HG03520 (cell line): Measurements from ENCODE around the gene CCDC117.
A peak's percentile ranks its signal among the peaks of the same experiment; 100 is the strongest.
"Not testable (repeated sequence)": the region's sequence is repeated elsewhere in the genome, so short reads cannot be mapped to it uniquely, and the experiment has no call there.

Source experiments
- ATAC-seq: cut with Tn5 transposase; IDR thresholded peaks from one replicate; pipeline ENCODE4 v1.9.1; 2021; ENCODE audit warnings: mild to moderate bottlenecking, moderate library complexity; ENCODE audit not compliant: unreplicated experiment

CCDC117 gene

DNA sequence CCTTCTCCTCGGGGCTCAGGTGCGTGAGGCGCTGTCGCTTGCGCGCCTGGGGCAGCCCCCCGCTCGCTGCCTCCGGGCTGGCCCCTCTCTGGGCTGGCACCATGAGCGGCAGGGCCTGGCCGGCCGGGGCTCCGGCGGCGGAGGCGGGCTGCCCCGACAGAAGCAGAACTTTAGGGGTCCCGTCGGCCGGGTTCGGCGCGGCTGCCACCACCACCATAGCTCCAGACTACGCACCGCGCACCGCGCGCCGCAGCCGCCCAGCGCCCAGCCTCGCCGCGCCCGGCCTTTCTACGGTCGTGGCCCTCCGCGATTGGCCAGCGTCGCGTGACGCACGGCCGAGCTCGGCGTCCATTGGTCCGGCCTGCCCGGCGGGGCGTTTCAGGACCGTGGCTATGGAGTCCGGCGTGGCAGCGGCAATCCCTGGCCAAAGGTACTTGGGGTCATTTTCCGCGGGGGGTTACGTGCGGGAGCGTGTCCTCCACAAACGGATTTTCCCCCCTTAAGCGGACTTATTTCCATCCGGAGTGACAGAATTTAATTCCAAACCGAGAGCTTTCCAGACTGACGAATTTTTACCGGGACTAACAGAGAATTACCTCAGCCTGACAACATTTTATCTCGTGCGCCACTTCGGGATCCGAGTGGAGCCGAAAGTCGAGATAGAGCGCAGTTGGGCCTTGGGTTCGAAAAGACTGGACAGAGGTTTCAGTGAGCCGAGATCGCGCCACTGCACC lies 28.0 kb downstream of the CCDC117 start, which contains the start of gene XBP1:
XBP1 (minus strand) TSS at position 262 of the 734 bp plus-strand sequence.
- ATAC-seq = peak; percentile 81

DNA sequence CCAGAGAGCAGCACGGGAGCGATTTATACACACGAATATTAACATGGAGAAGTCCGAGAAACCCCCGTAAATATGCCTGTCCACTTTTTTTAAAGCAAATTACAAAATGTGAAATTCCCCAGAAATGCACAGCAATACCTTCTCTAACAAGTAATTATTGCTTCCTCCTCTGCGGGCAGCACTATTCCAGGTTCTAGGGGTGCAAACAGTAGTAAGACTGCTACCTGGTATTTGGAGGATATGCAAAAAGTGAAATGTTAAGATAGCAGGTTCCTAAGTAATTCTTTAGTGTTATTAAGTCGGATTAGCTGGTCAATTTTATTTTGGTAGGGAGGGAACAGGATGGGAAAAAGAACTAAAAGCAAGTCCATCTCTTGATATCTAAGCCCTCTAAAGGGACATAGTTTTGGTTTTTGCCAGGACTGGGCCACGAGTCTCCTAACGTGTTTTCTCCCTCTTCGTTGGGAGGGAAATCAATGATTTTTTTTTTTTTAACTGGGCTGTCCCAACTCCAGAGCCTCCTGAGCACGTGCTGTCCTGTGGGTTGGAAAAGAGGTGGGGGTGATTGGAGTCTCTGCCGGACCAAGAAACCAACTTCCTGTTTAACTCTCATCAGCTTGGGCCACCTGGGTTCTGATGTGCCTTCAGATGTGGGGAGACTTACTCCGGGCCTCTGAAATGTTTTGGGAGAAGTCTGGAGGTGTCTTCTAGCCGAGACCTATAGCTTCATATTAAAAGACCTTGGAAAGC lies 29.5 kb downstream of the CCDC117 start:
- ATAC-seq = no peak

DNA sequence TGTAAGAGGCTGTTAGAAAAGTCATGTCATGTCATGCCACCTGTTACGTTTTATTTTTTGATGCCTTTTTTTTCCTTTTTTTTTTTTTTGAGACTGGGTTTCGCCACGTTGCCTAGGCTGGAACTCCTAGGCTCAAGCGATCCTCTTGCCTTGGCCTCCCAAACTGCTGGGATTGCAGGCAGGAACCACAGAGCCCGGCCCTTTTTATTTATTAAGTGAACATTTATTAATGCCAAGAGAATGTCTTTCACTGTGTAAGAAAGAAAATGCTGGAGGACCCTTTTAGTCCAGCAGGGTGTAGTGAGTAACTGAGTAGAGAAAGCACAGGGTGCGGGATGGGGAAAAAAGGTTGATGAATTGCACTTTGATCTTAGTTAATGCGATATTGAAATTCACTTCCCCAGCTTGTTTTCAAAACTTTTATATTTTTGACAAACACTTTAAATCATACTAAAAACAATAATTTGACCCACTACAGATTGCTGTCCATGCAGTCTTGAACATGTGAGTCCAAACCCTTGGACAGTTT lies 30.2 kb downstream of the CCDC117 start:
- no peak for ATAC-seq

DNA sequence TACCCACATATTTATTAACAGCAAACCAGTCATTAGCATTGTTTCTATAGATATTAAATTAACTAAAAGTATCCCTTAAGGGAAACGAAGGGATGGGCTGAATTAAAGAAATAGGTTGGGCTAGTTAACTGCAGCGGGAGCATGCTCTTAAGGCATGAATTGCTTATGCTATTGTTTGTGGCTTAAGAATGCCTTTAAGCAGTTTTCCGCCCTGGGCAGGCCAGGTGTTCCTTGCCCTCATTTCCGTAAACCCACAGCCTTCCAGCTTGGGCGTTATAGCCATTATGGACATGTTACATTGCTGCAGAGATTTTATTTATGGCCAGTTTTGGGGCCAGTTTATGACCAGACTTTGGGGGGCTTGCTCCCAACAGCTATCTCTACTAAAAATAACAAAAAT lies 32.9 kb downstream of the CCDC117 start:
- not testable (repeated sequence) for ATAC-seq

DNA sequence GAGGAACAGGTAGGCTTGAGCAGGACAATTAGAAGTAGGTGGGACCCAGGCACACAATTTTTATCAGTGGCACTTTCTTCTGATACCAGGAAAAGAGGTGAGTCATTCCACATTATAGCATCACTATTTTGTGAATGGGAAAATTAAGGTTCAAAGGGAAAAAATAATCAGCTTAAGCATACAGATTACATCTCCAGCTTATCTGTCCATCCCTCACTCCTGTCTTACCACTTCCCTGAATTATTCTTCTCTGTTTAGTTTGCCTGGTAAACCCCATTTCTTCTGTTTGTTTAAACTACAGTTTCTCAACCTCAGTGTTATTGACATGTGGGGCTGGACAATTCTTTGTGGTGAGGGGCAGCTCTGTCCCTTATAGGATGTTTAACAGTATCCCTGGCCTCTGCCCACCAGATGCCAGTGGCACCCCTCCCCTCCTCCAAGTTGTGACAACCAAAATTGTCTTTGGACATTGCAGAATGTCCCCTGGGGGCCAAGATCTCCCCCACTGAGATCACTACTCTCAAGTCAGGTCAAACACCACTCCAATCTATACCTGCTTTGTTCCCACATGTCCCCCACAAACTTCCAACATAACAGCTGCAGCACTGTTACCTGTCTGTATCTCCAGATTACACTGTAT lies 36.3 kb downstream of the CCDC117 start:
- no peak for ATAC-seq

DNA sequence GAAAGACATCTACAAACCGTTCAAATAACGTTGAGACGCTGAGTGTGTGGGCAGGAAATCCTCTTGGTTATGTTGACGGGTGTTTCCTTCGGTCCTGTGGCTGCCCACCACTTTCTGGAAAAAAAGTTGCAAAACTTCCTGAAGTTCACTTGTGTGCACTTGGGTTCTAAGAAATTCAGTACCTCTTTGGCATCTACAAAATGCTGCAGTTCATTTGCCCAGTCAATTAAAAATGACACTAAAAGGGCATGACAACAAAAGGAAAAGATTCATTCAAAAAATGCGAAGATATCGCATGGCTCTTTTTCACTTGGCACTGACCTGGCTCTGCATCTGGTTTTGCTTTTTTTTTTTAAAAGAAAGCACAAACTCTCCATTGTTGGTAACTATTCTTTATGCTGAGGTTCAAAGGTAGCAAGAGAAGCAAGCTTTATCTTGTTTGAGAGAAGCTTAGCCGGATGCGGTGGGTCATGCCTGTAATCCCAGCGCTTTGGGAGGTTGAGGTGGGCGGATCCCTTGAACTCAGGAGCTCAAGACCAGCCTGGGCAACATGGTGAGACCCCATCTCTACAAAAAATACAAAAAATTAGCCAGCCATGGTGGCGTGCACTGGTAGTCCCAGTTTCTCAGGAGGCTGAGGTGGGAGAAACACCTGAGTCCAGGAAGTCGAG lies 38.5 kb downstream of the CCDC117 start:
- no peak for ATAC-seq

DNA sequence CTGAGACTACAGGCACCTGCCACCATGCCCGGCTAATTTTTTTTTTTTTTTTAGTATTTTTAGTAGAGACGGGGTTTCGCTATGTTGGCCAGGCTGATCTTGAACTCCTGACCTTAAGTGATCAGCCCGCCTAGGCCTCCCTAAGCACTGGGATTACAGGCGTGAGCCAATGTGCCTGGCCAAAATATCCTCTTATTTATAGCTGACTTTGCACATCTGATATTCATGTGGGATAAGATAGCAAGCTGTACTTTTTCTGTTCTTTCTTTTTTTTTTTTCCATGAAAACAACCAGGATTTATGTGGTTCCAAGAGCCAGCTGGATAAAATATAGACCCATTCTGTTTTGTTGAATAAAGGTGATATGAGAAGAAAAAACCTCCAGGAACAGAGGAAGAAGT lies 40.0 kb downstream of the CCDC117 start:
- ATAC-seq = no peak

DNA sequence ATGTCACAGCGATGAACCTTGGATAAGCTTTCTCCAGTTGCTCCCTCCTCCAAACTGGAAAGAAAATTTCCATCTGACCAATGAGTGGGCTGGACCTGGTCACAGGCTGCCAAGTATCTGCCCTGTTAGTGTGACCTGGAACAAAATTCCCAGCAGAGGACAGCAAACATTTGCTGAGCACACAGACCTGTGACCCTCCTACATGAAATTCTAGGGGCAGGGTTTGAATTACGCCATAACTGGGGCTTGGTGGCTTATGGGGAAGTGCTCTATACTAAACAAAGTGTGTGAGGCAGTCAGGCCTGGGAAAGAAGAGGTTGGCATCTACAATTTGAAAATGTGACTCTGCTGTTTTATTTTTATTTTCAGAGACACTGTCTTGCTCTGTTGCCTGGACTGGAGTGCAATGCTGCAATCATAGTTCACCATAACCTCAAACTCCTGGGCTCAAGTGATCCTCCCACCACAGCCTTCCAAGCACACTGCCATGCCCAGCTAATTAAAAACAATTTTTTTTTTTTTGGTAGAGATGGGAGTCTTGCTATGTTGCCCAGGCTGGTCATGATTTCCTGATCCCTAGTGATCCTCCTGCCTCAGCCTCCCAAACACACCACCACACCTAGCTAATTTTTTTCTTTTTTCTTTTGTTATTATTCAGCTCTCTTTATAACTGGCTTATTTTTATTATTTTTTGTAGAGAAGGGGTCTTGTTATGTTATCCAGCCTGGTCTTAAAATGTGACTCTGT lies 41.5 kb downstream of the CCDC117 start:
- ATAC-seq = no peak

DNA sequence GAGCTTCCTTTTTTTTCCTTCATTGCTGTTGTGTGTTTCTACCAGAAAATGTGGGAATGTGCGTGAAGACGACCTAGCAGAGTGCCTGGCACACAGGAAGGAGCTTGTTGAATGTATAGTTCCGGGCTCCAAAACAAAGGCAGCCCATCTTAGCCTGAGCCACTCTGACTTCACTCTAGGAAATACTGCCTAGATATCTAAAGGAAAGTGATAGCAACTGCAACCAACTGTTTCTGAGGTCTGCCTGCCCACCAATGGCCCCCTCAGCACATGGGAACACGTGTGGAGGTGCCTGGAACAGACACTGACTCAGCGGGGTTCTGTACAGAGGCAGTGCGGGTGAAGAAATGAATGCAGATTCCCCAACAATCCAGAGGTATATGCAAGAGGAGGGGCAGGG lies 42.6 kb downstream of the CCDC117 start:
- no peak for ATAC-seq

DNA sequence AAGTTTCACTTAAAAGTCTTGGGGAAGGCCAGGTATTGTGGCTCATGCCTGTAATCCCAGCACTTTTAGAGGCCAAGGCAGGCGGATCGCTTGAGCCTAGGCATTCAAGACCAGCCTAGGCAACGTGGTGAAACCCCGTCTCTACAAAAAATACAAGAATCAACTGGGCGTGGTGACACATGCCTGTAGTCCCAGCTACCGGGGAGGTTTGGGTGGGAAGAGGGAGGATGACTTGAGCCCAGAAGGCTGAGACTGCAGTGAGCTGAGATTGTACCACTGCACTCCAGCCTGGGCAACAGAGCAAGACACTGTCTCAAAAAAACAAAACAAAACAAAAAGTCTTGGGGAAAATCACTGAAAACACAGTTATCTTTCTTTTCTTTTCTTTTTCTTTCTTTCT lies 43.2 kb downstream of the CCDC117 start:
- ATAC-seq = no peak

DNA sequence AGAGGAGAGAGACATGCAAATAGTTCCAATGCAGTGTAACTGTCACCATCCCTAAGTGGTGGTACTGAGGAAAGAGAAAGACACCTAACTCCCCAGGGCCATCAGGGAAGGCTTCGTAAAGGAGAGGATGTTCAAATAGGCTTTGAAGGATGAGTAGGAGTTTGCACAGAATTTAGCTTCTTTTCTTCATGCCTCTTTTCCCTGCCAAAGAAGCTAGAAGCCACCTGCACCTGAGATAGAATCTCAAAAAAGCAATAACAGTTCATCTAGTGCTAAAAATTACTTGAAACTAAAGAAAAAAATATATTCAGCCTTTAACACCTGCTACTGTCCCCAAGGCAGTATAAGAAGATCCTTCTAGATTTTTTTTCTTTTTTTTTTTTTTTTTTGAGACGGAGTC lies 44.6 kb downstream of the CCDC117 start:
- no peak for ATAC-seq

DNA sequence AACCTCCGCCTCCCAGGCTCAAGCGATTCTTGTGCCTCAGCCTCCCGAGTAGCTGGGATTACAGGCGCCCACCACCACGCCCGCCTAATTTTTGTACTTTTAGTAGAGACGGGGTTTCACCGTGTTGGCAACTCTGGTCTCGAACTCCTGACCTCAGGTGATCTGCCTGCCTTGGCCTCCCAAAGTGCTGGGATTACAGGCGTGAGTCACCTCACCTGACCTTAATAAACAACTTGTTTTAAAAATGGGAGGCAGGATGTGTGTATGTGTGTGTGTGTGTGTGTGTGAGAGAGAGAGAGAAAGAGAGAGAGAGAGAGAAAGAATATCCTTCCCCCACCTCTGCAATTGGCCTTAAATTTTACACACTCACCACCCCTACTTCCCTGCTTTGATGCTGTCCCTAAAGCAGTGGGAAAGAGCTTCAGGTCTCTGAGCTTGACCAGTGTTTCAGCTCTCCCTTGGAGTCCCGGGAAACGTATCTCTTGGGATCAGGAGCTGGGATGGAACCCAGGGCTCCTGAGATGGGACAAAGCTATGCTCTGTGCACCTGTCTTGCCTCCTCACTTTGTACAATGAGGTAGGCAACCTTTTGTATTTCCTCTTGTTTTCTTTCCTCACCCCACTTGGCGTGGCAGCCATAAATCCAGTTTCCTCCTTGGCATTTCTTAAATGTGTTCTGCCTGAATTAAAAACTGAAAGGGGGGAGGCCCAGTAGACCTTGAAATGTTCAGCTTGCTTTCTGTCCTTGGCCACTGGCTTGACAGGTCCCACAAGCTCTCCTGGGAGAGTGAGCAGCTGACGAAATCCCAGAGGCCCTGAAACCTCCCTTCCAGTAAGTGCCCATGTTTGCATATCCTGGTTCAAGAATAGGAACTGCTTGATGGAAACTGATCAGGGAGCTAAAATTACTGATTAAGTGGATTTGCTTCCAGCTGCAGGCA lies 45.7 kb downstream of the CCDC117 start:
- no peak for ATAC-seq

DNA sequence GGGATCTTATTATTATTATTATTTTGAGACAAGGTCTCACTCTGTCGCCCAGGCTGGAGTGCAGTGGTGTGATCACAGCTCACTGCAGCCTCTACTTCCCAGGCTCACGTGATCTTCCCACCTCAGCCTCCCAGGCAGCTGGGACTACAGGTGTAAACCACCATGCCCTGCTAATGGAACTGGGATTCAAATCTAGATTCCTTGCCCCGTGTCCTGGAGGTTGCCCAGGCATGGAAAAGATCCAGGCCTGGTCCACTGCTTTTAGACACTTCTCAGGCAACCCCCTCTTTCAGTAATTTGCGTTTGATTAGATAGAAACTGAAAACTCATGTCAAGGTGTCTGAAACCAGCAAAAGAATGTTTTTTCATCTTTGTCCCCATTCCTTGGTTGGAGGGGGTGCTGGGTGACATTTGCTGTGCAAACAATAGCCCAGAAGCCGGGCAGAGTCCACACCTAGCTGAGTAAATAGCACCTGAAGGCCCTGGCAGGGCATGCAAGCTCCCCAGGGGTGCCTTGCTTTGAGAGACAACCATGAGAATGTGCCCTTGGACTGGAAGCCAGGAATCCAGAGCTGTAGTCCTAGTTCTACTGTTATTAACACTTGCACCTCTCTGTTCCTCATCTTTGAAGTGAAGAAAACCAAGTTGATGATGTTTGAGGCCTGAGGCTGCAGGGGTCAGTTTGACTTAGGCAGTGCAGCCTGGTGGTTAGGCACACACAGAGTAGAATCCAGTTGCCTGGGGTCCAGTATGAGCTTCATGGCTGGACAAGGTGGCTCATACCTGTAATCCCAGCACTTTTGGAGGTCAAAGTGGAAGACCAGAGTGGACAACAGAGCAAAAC lies 47.0 kb downstream of the CCDC117 start:
- ATAC-seq = no peak

DNA sequence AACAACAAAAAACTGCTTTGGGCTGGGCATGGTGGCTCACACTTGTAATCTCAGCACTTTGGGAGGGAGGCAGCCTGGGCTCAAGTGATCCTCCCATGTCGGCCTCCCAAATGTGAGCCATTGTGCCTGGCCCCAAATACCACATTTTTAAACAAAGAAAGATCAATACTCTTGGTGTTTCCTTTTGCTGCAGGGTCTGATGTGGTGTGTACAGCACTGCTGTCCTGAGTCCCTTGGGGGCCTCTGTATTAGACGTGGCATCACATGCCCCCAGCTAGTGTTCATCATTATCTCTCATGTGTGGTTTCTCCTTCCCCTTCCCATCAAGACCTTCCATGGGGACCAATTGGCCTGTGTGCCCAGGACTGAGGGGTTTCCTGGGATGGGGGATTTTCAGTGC lies 48.4 kb downstream of the CCDC117 start:
- no peak for ATAC-seq

DNA sequence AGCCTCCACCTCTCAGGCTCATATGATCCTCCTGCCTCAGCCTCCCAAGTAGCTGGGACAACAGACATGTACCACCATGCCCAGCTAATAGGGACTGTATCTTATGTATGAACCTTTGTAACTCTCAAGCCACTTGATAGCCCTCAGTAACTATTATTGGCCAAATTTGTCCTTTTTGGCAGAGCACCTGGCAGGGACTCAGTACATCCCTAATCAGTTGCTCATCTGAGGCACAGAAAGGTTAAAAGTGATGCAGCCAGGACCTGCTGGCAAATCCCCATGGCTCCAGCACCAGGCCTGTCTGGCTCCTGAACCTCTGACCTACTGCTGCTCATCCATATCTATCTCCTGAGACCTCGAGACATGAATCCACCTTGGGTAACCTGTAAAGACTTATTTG lies 49.0 kb downstream of the CCDC117 start:
- no peak for ATAC-seq

DNA sequence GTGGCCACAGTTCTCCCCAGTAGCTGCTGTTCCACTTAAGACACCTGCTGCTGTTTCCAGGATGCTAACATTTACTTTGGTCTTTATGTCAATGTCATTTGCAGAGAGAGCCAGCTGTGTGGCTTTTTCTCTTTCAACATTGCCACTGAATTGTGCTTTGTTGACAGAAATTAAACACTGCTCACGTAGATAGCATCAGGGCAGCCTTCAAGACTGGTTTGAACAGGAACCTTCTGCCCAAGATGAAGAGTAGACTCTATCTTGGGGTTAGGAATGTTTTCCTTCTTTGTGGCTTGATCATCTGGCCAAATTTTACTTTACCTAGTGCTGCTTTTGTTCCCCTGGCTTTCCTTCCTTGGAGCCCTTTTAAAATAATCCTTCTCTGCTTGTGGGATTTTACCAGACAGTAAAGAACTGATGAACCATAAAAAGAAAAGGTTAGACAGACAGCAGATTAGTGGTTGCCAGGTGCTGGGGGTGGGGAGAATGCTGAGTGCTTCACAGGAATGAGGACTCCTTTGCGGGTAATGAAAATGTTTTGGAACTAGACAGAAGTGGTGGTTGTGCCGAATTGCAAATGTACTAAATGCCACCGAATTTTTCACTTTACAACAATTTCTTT lies 50.5 kb downstream of the CCDC117 start:
- no peak for ATAC-seq

DNA sequence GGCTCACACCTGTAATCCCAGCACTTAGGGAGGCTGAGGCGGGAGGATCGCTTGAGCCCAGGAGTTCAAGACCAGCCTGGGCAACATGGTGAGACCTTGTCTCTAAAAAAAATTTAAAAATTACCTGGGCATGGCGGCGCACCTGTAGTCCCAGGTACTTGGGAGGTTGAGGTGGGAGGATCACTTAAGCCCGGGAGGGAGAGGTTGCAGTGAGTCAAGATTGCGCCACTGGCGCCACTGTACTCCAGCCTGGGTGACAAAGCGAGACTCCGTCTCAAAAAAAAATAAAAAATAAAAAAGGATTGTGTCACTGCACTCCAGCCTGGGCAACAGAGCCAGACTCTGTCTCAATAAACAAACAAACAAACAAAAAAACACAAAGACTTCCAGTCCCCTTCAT lies 52.0 kb downstream of the CCDC117 start:
- not testable (repeated sequence) for ATAC-seq

DNA sequence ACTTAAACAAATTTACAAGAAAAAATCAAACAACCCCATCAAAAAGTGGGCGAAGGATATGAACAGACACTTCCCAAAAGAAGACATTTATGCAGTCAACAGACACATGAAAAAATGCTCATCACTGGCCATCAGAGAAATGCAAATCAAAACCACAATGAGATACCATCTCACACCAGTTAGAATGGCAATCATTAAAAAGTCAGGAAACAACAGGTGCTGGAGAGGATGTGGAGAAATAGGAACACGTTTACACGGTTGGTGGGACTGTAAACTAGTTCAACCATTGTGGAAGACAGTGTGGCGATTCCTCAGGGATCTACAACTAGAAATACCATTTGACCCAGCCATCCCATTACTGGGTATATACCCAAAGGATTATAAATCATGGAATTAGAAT lies 53.9 kb downstream of the CCDC117 start:
- not testable (repeated sequence) for ATAC-seq
